Activated CD4-positive, alpha-beta memory T cell treated with anti-CD3 and anti-CD28 coated beads, Interleukin-2, amount 10 ng/mL, durations not matched to agents 7 days and 5 days (primary cell): ENCODE data around the gene ABLIM3. TPM values are rescaled to one million over a fixed set of nuclear protein-coding genes. Genes with fewer than 3 reads are reported as not detected.

Experiments
- CTCF ChIA-PET: fragments of 350-600 bp; sonication (Branson Sonifier 250); formaldehyde crosslinking; loops from one replicate; lab custom pipeline; 2021; ENCODE audit warnings: antibody characterized with exemption, inconsistent platforms; lab: Charles Lee
- POLR2A ChIA-PET: fragments of 350-600 bp; sonication (Branson Sonifier 250); formaldehyde crosslinking; loops from one replicate; lab custom pipeline; 2021; ENCODE audit warnings: antibody characterized with exemption; lab: Charles Lee
- DNase-seq: peaks from one replicate; pipeline ENCODE4 v3.0.0-alpha.2; 2020
- H3K27ac Mint-ChIP-seq: one replicate; pipeline ENCODE4 v1.8.0; 2021; ENCODE audit warnings: mild to moderate bottlenecking, mixed read lengths
- H3K27me3 Mint-ChIP-seq: one replicate; pipeline ENCODE4 v1.8.0; 2021; ENCODE audit warnings: mixed read lengths
- H3K36me3 Mint-ChIP-seq: one replicate; pipeline ENCODE4 v1.8.0; 2021; ENCODE audit warnings: low read depth, mixed read lengths
- H3K4me1 Mint-ChIP-seq: one replicate; pipeline ENCODE4 v1.8.0; 2021; ENCODE audit warnings: mixed read lengths
- H3K4me3 Mint-ChIP-seq: one replicate; pipeline ENCODE4 v1.8.0; 2021; ENCODE audit warnings: mild to moderate bottlenecking, mixed read lengths
- H3K9me3 Mint-ChIP-seq: one replicate; pipeline ENCODE4 v1.8.0; 2021; ENCODE audit warnings: mixed read lengths
- total RNA-seq, 2 experiments: library from RNA; stranded (reverse); gene quantifications; one replicate each; pipeline ENCODE4 v1.2.3, GENCODE V29; 2021

The ABLIM3 gene
- total RNA-seq, 2 experiments from 2014 or later: 0.08 to 0.38 TPM

GRCh38 chr5:149223081-149223848 lies 82.0 kb downstream of the ABLIM3 start:
- H3K27ac Mint-ChIP-seq: no peak overlapping the region
- H3K27me3 Mint-ChIP-seq: peaks cover 2% of the 10 kb centered on the region
- no peak for DNase-seq
- H3K4me3 Mint-ChIP-seq: no peak overlapping the region
- POLR2A ChIA-PET: interaction anchor here (2.0 kb wide), 1 partner anchor 17 kb away, joined by 6 read pairs; no protein-coding TSS in a partner anchor
- no peaks in the 10 kb centered on the region for H3K9me3 Mint-ChIP-seq
- no peaks in the 10 kb centered on the region for H3K36me3 Mint-ChIP-seq
- CTCF ChIA-PET: interaction anchor here (0.6 to 1.6 kb wide), 3 partner anchors 10 to 82 kb away, joined by 3 to 5 read pairs (median 4); partner anchors contain the start of gene ABLIM3
- H3K4me1 Mint-ChIP-seq: peaks cover 11% of the 10 kb centered on the region

- Mint-ChIP-seq H3K36me3 (no peaks in the 10 kb centered on the region), H3K27me3 (peaks cover 2% of the 10 kb centered on the region), H3K4me3 (no peak overlapping the region), H3K9me3 (no peaks in the 10 kb centered on the region), H3K27ac (no peak overlapping the region), H3K4me1 (peaks cover 16% of the 10 kb centered on the region)
- ChIA-PET CTCF (no interaction called here), POLR2A (interaction anchor here (2.0 kb wide), 1 partner anchor 16 kb away, joined by 6 read pairs; no protein-coding TSS in a partner anchor)
- no peak for DNase-seq
These were observed 83.0 kb downstream of the ABLIM3 start for GRCh38 chr5:149224282-149224681.

- POLR2A ChIA-PET: interaction anchor here (2.7 kb wide), 1 partner anchor 13 kb away, joined by 10 read pairs; no protein-coding TSS in a partner anchor
- CTCF ChIA-PET: interaction anchor here (1.1 to 1.6 kb wide), 2 partner anchors 38 to 86 kb away, joined by 3 to 5 read pairs; partner anchors contain the start of gene ABLIM3
- DNase-seq: no peak
- Mint-ChIP-seq H3K27ac (no peak overlapping the region), H3K27me3 (peaks cover 5% of the 10 kb centered on the region), H3K4me1 (peaks cover 16% of the 10 kb centered on the region), H3K36me3 (no peaks in the 10 kb centered on the region), H3K9me3 (no peaks in the 10 kb centered on the region), H3K4me3 (no peak overlapping the region)
These were observed 86.0 kb downstream of the ABLIM3 start for GRCh38 chr5:149227168-149227826.

DNA sequence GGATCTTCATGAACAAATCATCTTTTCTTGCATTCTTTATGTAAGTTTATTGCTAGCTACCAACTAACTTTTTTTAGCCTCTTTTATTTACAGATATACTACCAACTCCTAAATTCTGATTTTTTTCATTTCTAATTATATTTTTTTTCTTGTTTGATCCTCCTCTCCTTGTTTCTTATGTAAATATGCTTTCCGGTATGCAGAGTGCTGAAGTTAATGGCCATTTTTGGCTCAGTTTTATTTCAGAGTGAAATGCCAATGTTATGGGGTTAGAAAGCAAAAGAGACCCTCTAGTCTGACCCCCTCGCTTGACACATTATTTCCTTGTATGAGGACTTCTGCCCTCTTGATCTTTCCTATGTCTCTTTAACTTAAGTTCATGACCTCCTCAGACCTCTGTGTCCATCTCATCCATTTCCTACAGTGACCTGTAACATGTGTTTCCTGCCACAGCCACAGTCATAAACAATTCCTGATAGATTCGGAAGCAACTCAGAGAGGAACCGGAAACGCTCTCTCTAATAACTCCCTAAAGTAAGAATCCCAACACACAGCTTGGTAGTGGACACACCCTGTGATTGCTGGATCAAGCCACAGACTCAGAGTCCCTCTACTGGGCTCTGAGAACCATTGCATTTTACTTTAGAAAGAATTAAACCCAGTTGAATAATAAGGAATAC lies 87.5 kb downstream of the ABLIM3 start:
- H3K4me3 Mint-ChIP-seq: no peak overlapping the region
- ChIA-PET CTCF (interaction anchor here (0.6 to 1.1 kb wide), 3 partner anchors 87 to 839 kb away, joined by 3 to 5 read pairs (median 3); partner anchors contain the start of gene ABLIM3), POLR2A (interaction anchor here (0.9 to 2.7 kb wide), 2 partner anchors 12 kb away, joined by 3 to 10 read pairs; no protein-coding TSS in a partner anchor)
- no peak overlapping the region for H3K27ac Mint-ChIP-seq
- DNase-seq: no peak
- H3K27me3 Mint-ChIP-seq: peaks cover 15% of the 10 kb centered on the region
- peaks cover 16% of the 10 kb centered on the region for H3K4me1 Mint-ChIP-seq
- no peaks in the 10 kb centered on the region for H3K9me3 Mint-ChIP-seq
- H3K36me3 Mint-ChIP-seq: no peaks in the 10 kb centered on the region

GRCh38 chr5:149229298-149229937 lies 88.1 kb downstream of the ABLIM3 start:
- Mint-ChIP-seq H3K27me3 (peaks cover 19% of the 10 kb centered on the region), H3K4me3 (no peak overlapping the region), H3K9me3 (no peaks in the 10 kb centered on the region), H3K4me1 (peaks cover 16% of the 10 kb centered on the region), H3K27ac (no peak overlapping the region), H3K36me3 (no peaks in the 10 kb centered on the region)
- CTCF ChIA-PET: interaction anchor here (0.6 to 1.5 kb wide), 2 partner anchors 35 to 839 kb away, joined by 3 read pairs; no protein-coding TSS in a partner anchor
- POLR2A ChIA-PET: no interaction called here
- no peak for DNase-seq

GRCh38 chr5:149235841-149236240 lies 94.5 kb downstream of the ABLIM3 start:
- CTCF ChIA-PET: interaction anchor here (1.0 kb wide), 1 partner anchor 31 kb away, joined by 3 read pairs; no protein-coding TSS in a partner anchor
- H3K27ac Mint-ChIP-seq: no peak overlapping the region

DNA sequence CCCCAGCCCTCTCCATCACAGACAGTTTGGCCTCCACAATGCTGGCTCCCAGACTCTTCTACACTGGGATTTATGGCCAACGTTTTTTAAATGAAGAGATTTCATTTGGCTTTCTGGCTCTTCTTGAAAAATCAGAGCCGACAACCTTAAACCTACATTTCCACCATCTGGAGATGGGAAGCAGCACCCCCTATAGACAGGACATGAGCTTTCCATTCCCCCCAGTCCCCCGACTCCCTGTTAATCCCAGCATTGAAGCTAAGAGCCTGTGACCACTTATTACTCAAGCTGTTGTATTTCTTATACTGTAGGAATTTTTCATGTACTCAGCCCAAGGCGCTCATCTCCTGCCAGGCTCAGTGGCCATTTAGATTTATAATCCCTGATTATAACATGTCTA lies 96.4 kb downstream of the ABLIM3 start:
- Mint-ChIP-seq H3K9me3 (no peaks in the 10 kb centered on the region), H3K27me3 (peaks cover 24% of the 10 kb centered on the region), H3K4me1 (peaks cover 36% of the 10 kb centered on the region), H3K4me3 (no peak overlapping the region), H3K36me3 (peaks cover 12% of the 10 kb centered on the region), H3K27ac (no peak overlapping the region)
- POLR2A ChIA-PET: interaction anchor here (1.0 kb wide), 1 partner anchor 27 kb away, joined by 3 read pairs; no protein-coding TSS in a partner anchor
- CTCF ChIA-PET: interaction anchor here (1.4 to 2.2 kb wide), 2 partner anchors 15 to 31 kb away, joined by 4 to 7 read pairs; no protein-coding TSS in a partner anchor
- no peak for DNase-seq

More at GRCh38 chr5:149235841-149236240, 94.5 kb downstream of the ABLIM3 start:
- Mint-ChIP-seq H3K4me1 (peaks cover 22% of the 10 kb centered on the region), H3K9me3 (no peaks in the 10 kb centered on the region), H3K36me3 (peaks cover 7% of the 10 kb centered on the region), H3K4me3 (no peak overlapping the region), H3K27me3 (peaks cover 32% of the 10 kb centered on the region)
- POLR2A ChIA-PET: no interaction called here
- no peak for DNase-seq

- ChIA-PET POLR2A (interaction anchor here (1.0 kb wide), 1 partner anchor 26 kb away, joined by 3 read pairs; no protein-coding TSS in a partner anchor), CTCF (interaction anchor here (1.4 to 2.2 kb wide), 2 partner anchors 16 to 31 kb away, joined by 4 to 7 read pairs; no protein-coding TSS in a partner anchor)
- H3K4me3 Mint-ChIP-seq: no peak overlapping the region
- H3K4me1 Mint-ChIP-seq: peaks cover 36% of the 10 kb centered on the region
- H3K9me3 Mint-ChIP-seq: no peaks in the 10 kb centered on the region
- H3K36me3 Mint-ChIP-seq: peaks cover 12% of the 10 kb centered on the region
- peaks cover 19% of the 10 kb centered on the region for H3K27me3 Mint-ChIP-seq
- peak overlapping the region; percentile 29 for H3K27ac Mint-ChIP-seq
- no peak for DNase-seq
These were observed 97.2 kb downstream of the ABLIM3 start for GRCh38 chr5:149238540-149238939.

DNA sequence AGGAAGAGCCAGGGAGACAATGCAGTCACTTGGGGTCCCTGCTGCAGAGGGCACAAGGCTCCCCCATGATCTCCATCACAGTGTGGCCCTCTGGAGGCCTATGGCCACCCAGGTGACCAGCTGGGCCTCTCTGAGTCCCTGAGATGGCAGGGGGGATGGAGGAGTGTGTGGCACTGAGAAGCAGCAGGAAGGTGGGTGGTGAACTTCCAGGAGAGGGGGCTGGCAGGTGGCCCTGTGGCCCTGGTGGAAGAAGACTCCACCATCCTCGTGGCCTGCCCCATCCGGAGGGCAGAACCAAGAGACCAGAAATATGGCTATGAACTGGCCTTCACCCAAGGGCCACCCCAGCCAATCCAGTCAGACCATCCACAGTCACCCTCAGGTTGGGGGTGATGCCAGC lies 98.6 kb downstream of the ABLIM3 start:
- Mint-ChIP-seq H3K27ac (peak overlapping the region; percentile 85), H3K36me3 (peaks cover 12% of the 10 kb centered on the region), H3K9me3 (no peaks in the 10 kb centered on the region), H3K27me3 (peaks cover 10% of the 10 kb centered on the region), H3K4me3 (no peak overlapping the region), H3K4me1 (peaks cover 36% of the 10 kb centered on the region)
- ChIA-PET CTCF (interaction anchor here (1.1 to 2.6 kb wide), 8 partner anchors 9 to 509 kb away, joined by 3 to 12 read pairs (median 5); partner anchors contain the start of gene ABLIM3), POLR2A (interaction anchor here (0.9 to 1.8 kb wide), 14 partner anchors 11 to 856 kb away, joined by 3 to 12 read pairs (median 4); partner anchors contain the start of genes FBXO38, GRPEL2, HMGXB3 and TIGD6)
- DNase-seq: no peak

DNA sequence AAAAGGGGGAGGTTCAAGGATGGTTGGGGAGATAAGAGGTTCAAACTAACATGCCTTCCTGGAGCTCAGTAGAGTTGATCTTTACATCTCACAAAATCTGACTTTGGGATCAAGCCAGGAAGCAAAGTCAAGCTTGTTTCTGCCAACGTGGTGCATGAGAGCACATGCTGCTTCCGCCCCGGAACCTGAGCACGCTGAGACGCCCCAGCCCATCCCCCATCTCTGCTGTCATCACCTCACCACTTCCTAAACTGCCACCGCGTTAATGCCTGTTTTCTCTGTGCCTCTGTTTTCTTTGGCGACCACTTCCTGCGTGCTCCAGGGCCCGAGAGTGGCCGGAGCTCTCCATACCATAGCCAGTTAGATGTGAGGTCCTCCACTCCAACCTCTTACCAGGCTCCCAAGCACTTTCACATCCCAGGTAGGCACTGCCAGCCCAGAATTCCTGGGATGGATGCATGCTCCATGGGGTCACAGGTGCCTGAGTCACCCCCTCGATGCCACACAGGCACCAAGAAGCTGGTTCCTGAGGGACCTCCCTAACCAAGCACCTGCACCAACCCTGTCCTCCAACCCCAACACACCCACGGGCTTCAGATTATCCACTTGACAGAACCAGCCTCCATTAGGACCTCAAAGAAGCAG lies 99.2 kb downstream of the ABLIM3 start:
- POLR2A ChIA-PET: interaction anchor here (0.7 to 1.8 kb wide), 17 partner anchors 10 to 857 kb away, joined by 3 to 12 read pairs (median 4); partner anchors contain the start of genes FBXO38, GRPEL2, HMGXB3 and TIGD6
- DNase-seq: peak; percentile 94
- Mint-ChIP-seq H3K4me3 (peak overlapping the region; percentile 24), H3K9me3 (no peaks in the 10 kb centered on the region), H3K27ac (peak overlapping the region; percentile 85), H3K27me3 (peaks cover 13% of the 10 kb centered on the region), H3K4me1 (peaks cover 36% of the 10 kb centered on the region), H3K36me3 (peaks cover 12% of the 10 kb centered on the region)
- CTCF ChIA-PET: interaction anchor here (1.1 to 2.6 kb wide), 8 partner anchors 8 to 510 kb away, joined by 3 to 12 read pairs (median 5); partner anchors contain the start of gene ABLIM3

GRCh38 chr5:149242339-149242738 lies 101.0 kb downstream of the ABLIM3 start:
- H3K27me3 Mint-ChIP-seq: peaks cover 14% of the 10 kb centered on the region
- H3K4me3 Mint-ChIP-seq: no peak overlapping the region
- no peak overlapping the region for H3K27ac Mint-ChIP-seq
- CTCF ChIA-PET: interaction anchor here (2.5 to 2.6 kb wide), 2 partner anchors 22 to 27 kb away, joined by 11 to 12 read pairs; no protein-coding TSS in a partner anchor
- peaks cover 38% of the 10 kb centered on the region for H3K4me1 Mint-ChIP-seq
- POLR2A ChIA-PET: no interaction called here
- no peaks in the 10 kb centered on the region for H3K9me3 Mint-ChIP-seq
- no peak for DNase-seq
- peaks cover 12% of the 10 kb centered on the region for H3K36me3 Mint-ChIP-seq
